Ishikawa (cell line): Measurements from ENCODE around the gene FIBCD1.

ENCODE experiments used
- CEBPB ChIP-seq: IDR thresholded peaks from 2 replicates; pipeline ENCODE4 v1.6.1; 2012
- FOXM1 ChIP-seq: IDR thresholded peaks from 2 replicates; pipeline ENCODE4 v1.6.1; 2012; ENCODE audit warnings: low read depth, borderline replicate concordance
- MAX ChIP-seq: IDR thresholded peaks from 2 replicates; pipeline ENCODE4 v1.6.1; 2012
- NFIC ChIP-seq: IDR thresholded peaks from 2 replicates; pipeline ENCODE4 v1.6.1; 2012
- REST ChIP-seq: IDR thresholded peaks from 2 replicates; pipeline ENCODE4 v1.6.1; 2012; ENCODE audit warnings: low read depth, mild to moderate bottlenecking
- TCF12 ChIP-seq: IDR thresholded peaks from 2 replicates; pipeline ENCODE4 v1.6.1; 2012; ENCODE audit warnings: low read depth
- YY1 ChIP-seq: IDR thresholded peaks from 2 replicates; pipeline ENCODE4 v1.6.1; 2012; ENCODE audit warnings: low read depth
- ZBTB7A ChIP-seq: IDR thresholded peaks from 2 replicates; pipeline ENCODE4 v1.6.1; 2012; ENCODE audit warnings: low read depth

- no peak for TF ChIP-seq YY1
- TF ChIP-seq REST: no peak
- no peak for TF ChIP-seq CEBPB
- peak; percentile 25; the same call in 1 of the 2 replicates for TF ChIP-seq TCF12
- peak; percentile 30; the same call in 1 of the 2 replicates for TF ChIP-seq MAX
- TF ChIP-seq FOXM1: no peak
- peak; percentile 66 for TF ChIP-seq NFIC
- TF ChIP-seq ZBTB7A: no peak
Measured at GRCh38 chr9:130870491-130871381, 68.3 kb downstream of the FIBCD1 start.
